Psoas muscle (tissue), 8 donors: ENCODE results near the gene RNF180. TPM values are rescaled to one million over a fixed set of nuclear protein-coding genes. Genes with fewer than 3 reads are reported as not detected.

Source experiments
- ATAC-seq, 4 donors: fragments of 200-7000 bp; cut with Tn5 transposase; one replicate each; pipeline ENCODE4 v1.9.1; 2020; ENCODE audit warnings: moderate library complexity in 3 of 4, mild to moderate bottlenecking in 2 of 4
- DNase-seq, 2 donors: peaks; one replicate each; pipeline ENCODE4 v3.0.0-alpha.2; 2020
- H3K27ac ChIP-seq: fragments of 200-600 bp; one replicate; pipeline ENCODE4 v1.8.0; 2022
- H3K27me3 ChIP-seq, 3 donors: fragments of 200-600 bp in 1 of 3; one replicate each; pipeline versions ENCODE4 v1.6.1 to v1.8.0; 2013 to 2022; ENCODE audit warnings: low read length in 2 of 3, mild to moderate bottlenecking in 2 of 3, moderate library complexity in 1 of 3; ENCODE audit not compliant: insufficient read depth in 3 of 3
- H3K36me3 ChIP-seq, 2 donors: fragments of 200-600 bp in 1 of 2; one replicate each; pipeline versions ENCODE4 v1.6.1 to v1.8.0; 2013 to 2022; ENCODE audit warnings: low read depth in 1 of 2, mild to moderate bottlenecking in 1 of 2, moderate library complexity in 1 of 2; ENCODE audit not compliant: insufficient read depth in 1 of 2
- H3K4me1 ChIP-seq: fragments of 200-600 bp; one replicate; pipeline ENCODE4 v1.8.0; 2022
- H3K4me3 ChIP-seq: fragments of 200-600 bp; one replicate; pipeline ENCODE4 v1.8.0; 2022; ENCODE audit warnings: mild to moderate bottlenecking
- H3K9me3 ChIP-seq: fragments of 200-600 bp; one replicate; pipeline ENCODE4 v1.8.0; 2022
- WGBS, 3 donors: extraction: QIAGEN DNeasy Blood & Tissue Kit; methylation state at CpG; one replicate each; pipeline versions ENCODE4 v1.1.6 to v1.1.7; 2013; 5-methylcytosine and 5-hydroxymethylcytosine counted together
- intact Hi-C, 2 donors: fragments of 100-400 bp; cut with DNase I; formaldehyde crosslinking; loops; one replicate each; pipeline versions ENCODE4 v1.11.0 to v1.14.2; 2022
- polyA plus RNA-seq, 3 donors: library from polyadenylated mRNA; stranded (reverse); fragments of 200-250 nt; gene quantifications; one replicate each; pipeline ENCODE4 v1.2.3, GENCODE V29; 2013
- total RNA-seq, 4 donors: library from RNA; stranded (reverse); fragmentation: NEBNext Ultra II Directional in 2 of 4; extraction: Animal tissue kit (Norgen Biotek cat#: 25700) in 2 of 4; gene quantifications; one replicate each; pipeline versions ENCODE4 v1.2.1 to v1.2.4, GENCODE V29; 2021 to 2023
- TF ChIP-seq, protein P1 (sequence below): fragments of 200-600 bp; IDR thresholded peaks from one replicate; pipeline ENCODE4 v1.8.0; 2022; ENCODE audit warnings: antibody characterized with exemption
- donor health status: healthy with polysubstance abuse.
- donor health status: DM: no; HTN: no; CAD: no; lungs with moderate emphysema.
- donor health status: Bipolar disorder and iron deficiency.
- donor health status: healthy.
- donor health status: DM: yes; HTN: yes; CAD: no.
- donor health status: DM: no; HTN: no; CAD: no.
- donor health status: DM: no; HTN: no; CAD: no.
- donor health status: DM: yes; HTN: yes; CAD: no.

Gene RNF180
- total and polyA plus RNA-seq, 7 donors: 0.21 to 8.9 (median 4.6) TPM

DNA sequence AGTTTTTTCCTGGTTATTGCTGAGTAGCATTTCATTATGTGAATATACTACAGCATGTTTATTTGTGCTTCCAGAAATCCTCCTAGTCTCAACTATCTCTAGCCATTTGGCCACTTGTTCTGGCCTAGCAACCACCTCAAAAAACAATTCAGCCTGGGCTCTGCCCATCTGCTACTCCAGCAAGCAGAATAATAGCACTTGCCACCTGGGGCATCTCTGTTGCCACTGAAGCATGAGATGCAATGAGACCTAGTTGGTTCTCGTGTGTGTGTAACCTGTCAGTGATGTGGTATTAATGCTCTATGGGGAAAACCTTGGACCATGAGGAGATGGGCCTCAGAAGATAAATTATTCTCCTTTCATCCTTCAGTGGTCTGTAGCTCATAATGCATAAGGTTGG is 129.5 kb downstream of the RNF180 start:
- 84 to 93% (median 89%) methylated on average over 1 of the region's 1 CpG for WGBS, 3 donors
- Histone ChIP-seq H3K27me3 (no peaks in the 10 kb centered on the region), H3K4me3 (no peak overlapping the region), H3K27ac (no peak overlapping the region), H3K9me3 (no peaks in the 10 kb centered on the region), H3K4me1 (no peaks in the 10 kb centered on the region), H3K36me3 (no peaks in the 10 kb centered on the region)
- ATAC-seq (no peak), DNase-seq (no peak)
- intact Hi-C loops: no loop called here
- TF ChIP-seq, protein P1, sequence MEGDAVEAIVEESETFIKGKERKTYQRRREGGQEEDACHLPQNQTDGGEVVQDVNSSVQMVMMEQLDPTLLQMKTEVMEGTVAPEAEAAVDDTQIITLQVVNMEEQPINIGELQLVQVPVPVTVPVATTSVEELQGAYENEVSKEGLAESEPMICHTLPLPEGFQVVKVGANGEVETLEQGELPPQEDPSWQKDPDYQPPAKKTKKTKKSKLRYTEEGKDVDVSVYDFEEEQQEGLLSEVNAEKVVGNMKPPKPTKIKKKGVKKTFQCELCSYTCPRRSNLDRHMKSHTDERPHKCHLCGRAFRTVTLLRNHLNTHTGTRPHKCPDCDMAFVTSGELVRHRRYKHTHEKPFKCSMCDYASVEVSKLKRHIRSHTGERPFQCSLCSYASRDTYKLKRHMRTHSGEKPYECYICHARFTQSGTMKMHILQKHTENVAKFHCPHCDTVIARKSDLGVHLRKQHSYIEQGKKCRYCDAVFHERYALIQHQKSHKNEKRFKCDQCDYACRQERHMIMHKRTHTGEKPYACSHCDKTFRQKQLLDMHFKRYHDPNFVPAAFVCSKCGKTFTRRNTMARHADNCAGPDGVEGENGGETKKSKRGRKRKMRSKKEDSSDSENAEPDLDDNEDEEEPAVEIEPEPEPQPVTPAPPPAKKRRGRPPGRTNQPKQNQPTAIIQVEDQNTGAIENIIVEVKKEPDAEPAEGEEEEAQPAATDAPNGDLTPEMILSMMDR: no peak

DNA sequence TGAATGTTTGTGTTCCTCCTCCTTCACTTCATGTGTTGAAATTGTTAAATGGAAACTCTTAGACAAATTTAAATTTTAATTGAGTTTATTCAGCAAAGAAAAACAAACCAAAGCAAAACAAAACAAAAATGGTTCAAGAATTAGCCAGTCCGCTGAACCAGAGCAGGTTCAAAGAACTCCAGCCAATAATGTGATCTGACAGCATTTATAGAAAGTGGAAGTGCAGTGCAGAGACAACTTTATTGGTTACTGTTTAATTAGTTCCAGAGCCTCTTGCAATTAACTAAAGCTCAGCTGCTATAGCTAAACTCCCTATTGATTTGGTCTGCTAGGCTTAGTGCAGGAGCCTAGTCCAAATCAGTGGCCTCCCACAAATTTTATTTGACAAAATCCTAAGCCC is 132.9 kb downstream of the RNF180 start:
- Histone ChIP-seq H3K9me3 (no peaks in the 10 kb centered on the region), H3K4me1 (no peaks in the 10 kb centered on the region), H3K36me3 (no peaks in the 10 kb centered on the region), H3K27ac (no peak overlapping the region), H3K4me3 (no peak overlapping the region), H3K27me3 (no peaks in the 10 kb centered on the region)
- intact Hi-C loops: no loop called here
- no peak for DNase-seq
- TF ChIP-seq, protein P1: no peak
- WGBS, 3 donors: 84 to 94% (median 90%) methylated on average over 1 of the region's 1 CpG
- ATAC-seq: no peak

DNA sequence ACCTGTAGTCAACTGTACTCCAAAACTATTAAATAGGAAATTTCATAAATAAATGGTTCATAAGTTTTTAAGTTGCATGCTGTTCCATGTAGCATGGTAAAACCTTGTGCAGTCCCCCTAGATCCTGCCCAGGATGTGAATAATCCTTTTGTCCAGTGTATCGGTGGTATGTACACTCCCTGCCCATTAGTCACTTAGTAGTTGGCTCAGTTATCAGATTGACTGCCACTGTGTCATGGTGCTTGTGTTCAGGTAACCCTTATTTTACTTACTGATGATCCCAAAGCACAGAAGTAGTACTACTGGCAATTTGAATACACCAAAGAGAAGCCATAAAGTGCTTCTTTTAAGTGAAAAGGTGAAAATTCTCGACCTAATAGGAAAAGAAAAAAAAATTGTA is 134.2 kb downstream of the RNF180 start:
- Histone ChIP-seq H3K27ac (no peak overlapping the region), H3K4me3 (no peak overlapping the region), H3K4me1 (no peaks in the 10 kb centered on the region), H3K36me3 (no peaks in the 10 kb centered on the region), H3K27me3 (no peaks in the 10 kb centered on the region), H3K9me3 (no peaks in the 10 kb centered on the region)
- TF ChIP-seq, protein P1: no peak
- intact Hi-C loops: no loop called here
- WGBS, 3 donors: 48 to 58% (median 50%) methylated on average over 2 of the region's 2 CpGs
- DNase-seq: no peak
- peak in 1 of 4 donors; percentile 54 for ATAC-seq

DNA sequence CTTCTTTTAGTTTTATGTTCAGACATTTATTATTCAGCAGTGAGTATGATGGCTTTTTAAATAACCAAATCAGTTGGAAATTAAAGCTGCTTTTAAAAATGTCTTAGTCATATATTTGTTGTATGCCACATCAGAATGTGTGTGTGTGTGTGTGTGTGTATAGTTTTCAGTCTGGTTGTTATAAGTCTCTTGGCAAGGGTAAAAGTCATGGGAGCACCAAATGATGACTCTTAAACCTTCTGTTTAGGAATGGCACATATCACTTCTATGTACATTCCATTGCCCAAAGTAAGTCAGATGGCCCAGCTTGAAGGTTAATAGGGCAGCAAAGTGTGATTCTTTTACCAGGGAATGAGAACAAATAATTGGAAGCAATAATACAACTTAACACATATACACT is 135.9 kb downstream of the RNF180 start:
- intact Hi-C loops: no loop called here
- TF ChIP-seq, protein P1: no peak
- Histone ChIP-seq H3K9me3 (no peaks in the 10 kb centered on the region), H3K4me1 (no peaks in the 10 kb centered on the region), H3K27ac (no peak overlapping the region), H3K27me3 (no peaks in the 10 kb centered on the region), H3K4me3 (no peak overlapping the region), H3K36me3 (no peaks in the 10 kb centered on the region)
- no peak for DNase-seq
- ATAC-seq: no peak

DNA sequence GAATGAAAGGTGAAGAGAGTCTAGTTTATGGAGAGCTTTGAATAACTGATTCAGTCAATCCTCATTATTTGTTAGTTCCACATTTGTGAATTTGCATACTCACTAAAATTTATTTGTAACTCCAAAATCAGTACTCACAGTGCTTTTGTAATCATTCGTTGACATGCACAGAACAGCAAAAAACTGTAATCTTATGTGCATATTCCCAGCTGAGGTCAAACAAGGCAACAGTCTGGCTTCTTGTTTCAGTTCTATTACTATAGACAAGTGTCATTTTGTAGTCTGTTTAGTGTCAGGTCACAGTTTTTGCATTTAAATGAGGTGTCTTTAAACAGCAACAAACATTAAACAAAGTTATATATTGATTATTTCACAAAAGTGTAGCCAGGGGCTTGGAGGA is 142.5 kb downstream of the RNF180 start:
- intact Hi-C loops: no loop called here
- no peaks in the 10 kb centered on the region for H3K36me3 ChIP-seq
- H3K4me1 ChIP-seq: no peaks in the 10 kb centered on the region
- ATAC-seq: no peak
- TF ChIP-seq, protein P1: no peak
- whole genome bisulfite sequencing, 3 donors: 31 to 52% (median 45%) methylated on average over 1 of the region's 1 CpG
- no peak overlapping the region for H3K4me3 ChIP-seq
- no peaks in the 10 kb centered on the region for H3K9me3 ChIP-seq
- no peaks in the 10 kb centered on the region for H3K27me3 ChIP-seq
- no peak for DNase-seq
- no peak overlapping the region for H3K27ac ChIP-seq
